ENCODE data around the gene OLFM4.

The OLFM4 gene

GRCh38 chr13:53068585-53069520 lies 40.2 kb downstream of the OLFM4 start:
- DNase-seq = peak; percentile 92

DNA sequence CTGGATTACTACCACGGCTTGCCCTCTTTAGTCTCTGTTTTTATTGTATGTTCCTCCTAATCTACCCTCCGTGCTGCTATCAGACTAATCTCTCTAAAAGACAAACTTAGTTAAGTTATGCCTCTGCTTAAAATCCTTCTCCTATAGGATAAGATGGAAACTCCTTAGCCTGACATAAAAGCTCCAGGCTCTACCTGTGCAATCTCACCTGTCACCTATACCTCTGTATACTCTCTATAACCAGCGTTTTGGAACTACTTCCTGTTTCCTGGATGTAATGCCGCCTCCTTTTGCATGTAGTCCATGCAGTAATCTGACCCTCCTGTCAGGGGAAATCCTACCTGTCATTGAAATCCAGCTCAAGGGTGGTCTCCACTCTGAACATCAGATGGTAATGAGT lies 41.2 kb downstream of the OLFM4 start:
- DNase-seq = peak; percentile 13

DNA sequence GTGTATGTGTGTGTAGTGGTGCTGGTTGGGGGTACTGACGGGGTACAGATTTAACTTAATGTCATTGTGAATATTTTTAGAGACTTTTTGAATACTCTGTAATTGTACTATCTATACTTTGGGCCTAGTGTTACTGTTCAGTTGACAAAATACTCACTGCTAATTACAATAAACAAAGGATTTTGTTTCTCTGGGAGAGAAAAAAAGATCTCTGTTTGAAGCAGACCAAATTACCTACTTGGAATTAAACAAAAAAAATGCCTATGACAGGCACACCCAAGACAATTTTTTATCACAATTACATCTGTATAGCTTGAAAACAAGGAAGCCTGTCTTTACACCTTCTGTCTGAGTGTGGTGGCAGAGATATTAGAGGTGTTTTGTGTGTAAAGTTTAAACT lies 45.1 kb downstream of the OLFM4 start:
- DNase-seq = no peak

GRCh38 chr13:53074114-53074513 lies 45.5 kb downstream of the OLFM4 start:
- DNase-seq = peak; percentile 29

DNA sequence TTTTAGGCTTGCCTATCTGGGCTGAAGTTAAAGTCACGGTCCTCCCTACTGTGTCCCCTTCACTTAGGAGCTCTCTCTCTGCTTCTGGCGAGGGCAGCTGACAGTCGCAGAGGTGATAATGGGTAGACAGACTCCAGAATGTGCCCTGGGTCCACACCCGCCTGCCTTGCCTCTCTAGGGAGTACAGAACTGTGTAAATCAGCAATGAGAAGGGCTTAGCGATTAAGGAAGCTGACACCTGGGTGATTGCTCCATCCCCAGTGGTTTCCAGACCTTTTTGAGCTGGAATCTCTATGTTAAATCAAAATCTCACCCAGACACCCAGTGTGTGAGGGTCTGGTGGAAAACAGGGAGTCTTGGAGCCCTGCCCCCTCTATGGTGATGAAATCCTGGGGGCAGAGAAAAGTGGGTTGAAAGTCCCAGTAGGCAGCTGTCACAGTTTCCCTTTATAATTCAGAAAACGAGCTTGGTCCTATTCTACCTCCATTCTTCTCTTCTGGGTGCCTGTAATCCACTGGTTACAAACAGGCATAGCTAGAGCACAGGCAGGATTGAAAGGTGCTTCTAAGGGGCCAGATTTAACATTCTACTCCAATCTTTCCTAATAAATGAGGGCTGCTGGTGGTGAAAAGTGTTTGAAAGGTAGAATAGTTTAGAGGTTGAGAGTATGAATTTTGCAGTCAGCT lies 46.9 kb downstream of the OLFM4 start:
- peak; percentile 50 for DNase-seq

GRCh38 chr13:53079691-53080090 lies 51.1 kb downstream of the OLFM4 start:
- DNase-seq = peak; percentile 45

DNA sequence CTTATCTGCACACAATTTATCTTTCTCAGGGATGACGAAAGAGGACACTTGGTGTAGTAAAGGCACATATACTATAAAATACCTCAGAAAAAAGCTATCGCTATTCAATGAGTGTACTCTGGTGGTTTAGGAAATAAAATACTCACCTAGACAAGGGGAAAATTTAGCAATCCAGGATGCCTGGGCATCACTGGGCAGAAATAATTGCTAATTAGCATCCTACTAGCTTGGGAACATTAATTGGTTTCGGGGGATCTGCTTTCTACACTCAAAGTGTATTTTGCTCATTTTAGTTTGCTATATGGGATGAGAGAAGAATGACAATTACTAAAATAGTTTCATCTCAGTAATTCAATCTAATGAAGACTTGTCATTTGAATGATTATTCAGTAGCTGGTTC lies 60.3 kb downstream of the OLFM4 start:
- DNase-seq = no peak

DNA sequence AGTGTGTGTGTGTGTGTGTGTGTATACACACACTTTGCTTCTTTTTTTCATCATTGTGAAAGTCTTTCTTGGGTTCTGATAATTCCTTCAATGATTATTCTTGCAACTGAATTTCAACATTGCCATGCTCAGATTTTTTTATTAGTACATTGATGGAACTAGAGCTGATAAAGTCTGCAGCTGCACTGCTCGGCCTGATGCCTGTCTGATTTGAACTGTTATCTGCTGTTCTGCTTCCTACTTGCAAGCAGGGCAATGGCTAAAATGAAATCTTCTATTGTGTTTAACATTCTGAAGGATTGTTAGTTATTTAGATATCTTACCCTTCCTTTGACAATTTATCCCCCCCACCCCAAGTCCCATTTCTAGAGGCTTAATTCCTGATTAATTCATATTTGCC lies 61.3 kb downstream of the OLFM4 start:
- no peak for DNase-seq

GRCh38 chr13:53090461-53090860 lies 61.8 kb downstream of the OLFM4 start:
- no peak for DNase-seq

DNA sequence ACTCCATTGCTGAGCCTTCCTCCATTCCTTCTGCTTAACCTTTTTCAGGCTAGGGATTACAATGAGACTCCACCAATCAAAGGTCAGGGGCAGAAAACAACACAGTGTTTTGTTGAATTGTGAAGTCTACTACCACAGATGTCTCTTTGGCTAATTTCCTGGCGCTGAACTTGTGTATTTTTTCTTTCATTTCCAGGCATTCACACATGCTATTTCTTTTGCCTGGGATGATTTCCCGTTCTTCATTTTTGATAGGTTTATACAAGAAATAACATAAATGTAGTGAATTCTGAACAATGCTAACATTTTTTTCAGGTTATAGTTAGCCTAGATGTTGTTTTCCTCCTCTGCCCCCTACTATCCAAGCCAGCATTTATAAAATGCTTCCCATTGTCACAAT lies 64.3 kb downstream of the OLFM4 start:
- DNase-seq = no peak

- DNase-seq = no peak
Observed at GRCh38 chr13:53098455-53098854, 69.8 kb downstream of the OLFM4 start.

DNA sequence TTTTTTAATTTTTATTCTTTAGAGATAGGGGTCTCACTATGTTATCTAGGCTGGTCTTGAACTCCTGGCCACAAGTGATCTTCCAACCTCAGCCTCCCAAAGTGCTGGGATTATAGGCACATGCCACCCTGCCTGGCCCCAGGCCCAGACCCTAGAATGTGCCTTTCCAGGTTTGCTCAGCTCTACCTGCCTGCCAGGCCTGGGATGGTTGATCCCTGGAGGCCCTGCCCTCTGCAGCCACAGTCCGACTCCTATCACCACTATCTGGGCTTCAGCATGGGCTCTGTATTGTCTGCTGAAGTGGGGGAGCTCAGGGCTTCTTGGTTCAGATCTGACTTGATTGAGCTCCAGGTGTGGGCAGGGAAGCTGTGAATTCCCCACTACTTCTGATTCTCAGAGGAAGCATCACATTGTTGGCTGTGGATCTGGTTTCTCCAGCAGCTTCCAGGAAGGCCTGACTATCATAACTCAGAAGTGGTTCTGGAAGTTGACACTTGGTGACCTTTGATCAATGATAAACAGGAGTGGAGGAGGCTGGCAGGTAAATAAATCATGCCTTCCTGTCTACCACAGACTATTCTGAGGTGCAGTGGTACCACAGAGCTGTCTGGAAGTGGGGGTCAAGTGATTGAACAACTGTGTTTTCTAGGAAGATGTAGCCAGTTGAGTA lies 71.9 kb downstream of the OLFM4 start:
- DNase-seq = no peak

All from NCI-H69 (cell line).